SKM-1 treated with dmso at 0.1 percent for 144 hours (cell line): ENCODE results near the gene SEPTIN10.
"Not testable (repeated sequence)": the region's sequence is repeated elsewhere in the genome, so short reads cannot be mapped to it uniquely, and the experiment has no call there.

Experiments
- DNase-seq: peaks from one replicate; lab custom pipeline; 2025; ENCODE audit not compliant: unreplicated experiment; lab: John Stamatoyannopoulos, UW

Gene SEPTIN10

GRCh38 chr2:109635426-109636304, 21.9 kb upstream of the SEPTIN10 start:
- DNase-seq, result no peak

GRCh38 chr2:109633284-109633961, 19.7 kb upstream of the SEPTIN10 start:
- DNase-seq, result no peak

GRCh38 chr2:109632158-109632789, 18.5 kb upstream of the SEPTIN10 start:
- no peak for DNase-seq

GRCh38 chr2:109631741-109632140, 18.0 kb upstream of the SEPTIN10 start:
- DNase-seq, result no peak

GRCh38 chr2:109630441-109631430, 17.0 kb upstream of the SEPTIN10 start:
- no peak for DNase-seq

- DNase-seq, result no peak
Observed at GRCh38 chr2:109629867-109630266, 16.1 kb upstream of the SEPTIN10 start.

- DNase-seq, result not testable (repeated sequence)
Observed at GRCh38 chr2:109628321-109628720, 14.6 kb upstream of the SEPTIN10 start.

- no peak for DNase-seq
Observed at GRCh38 chr2:109624339-109624738, 10.6 kb upstream of the SEPTIN10 start.

GRCh38 chr2:109623923-109624322, 10.2 kb upstream of the SEPTIN10 start:
- no peak for DNase-seq

GRCh38 chr2:109623297-109623696, 9.5 kb upstream of the SEPTIN10 start:
- DNase-seq, result no peak

- DNase-seq, result no peak
Observed at GRCh38 chr2:109619032-109619615, 5.4 kb upstream of the SEPTIN10 start.

- DNase-seq, result no peak
Observed at GRCh38 chr2:109616184-109616583, 2.4 kb upstream of the SEPTIN10 start.

GRCh38 chr2:109615637-109616144, 1.9 kb upstream of the SEPTIN10 start:
- no peak for DNase-seq

GRCh38 chr2:109614715-109615636, 1.2 kb upstream of the SEPTIN10 start:
- no peak for DNase-seq

- DNase-seq, result no peak
Observed at GRCh38 chr2:109613081-109613921, 465 bp downstream of the SEPTIN10 start.

- DNase-seq, result no peak
Observed at GRCh38 chr2:109611467-109612095, 2.2 kb downstream of the SEPTIN10 start.

GRCh38 chr2:109609352-109610024, 4.3 kb downstream of the SEPTIN10 start:
- DNase-seq, result no peak
